B cell (primary cell): Measurements from ENCODE around the gene DHRS1. TPM values are rescaled to one million over a fixed set of nuclear protein-coding genes. Genes with fewer than 3 reads are reported as not detected.

Source experiments
- ATAC-seq: fragments of 200-7000 bp; cut with Tn5 transposase; one replicate; pipeline ENCODE4 v1.10.0; 2021; ENCODE audit warnings: low read depth, mild to moderate bottlenecking, moderate number of reproducible peaks, moderate library complexity
- CTCF ChIA-PET: fragments of 350-600 bp; sonication (Branson Sonifier 250); formaldehyde crosslinking; loops from one replicate; lab custom pipeline; 2021; ENCODE audit warnings: antibody characterized with exemption, inconsistent platforms; lab: Charles Lee
- POLR2A ChIA-PET: fragments of 350-600 bp; sonication (Branson Sonifier 250); formaldehyde crosslinking; loops from one replicate; lab custom pipeline; 2021; ENCODE audit warnings: antibody characterized with exemption; lab: Charles Lee
- DNase-seq: peaks from one replicate; pipeline ENCODE4 v3.0.0; 2013
- H2AFZ ChIP-seq: 2 replicates; pipeline ENCODE4 v1.6.1; 2012; ENCODE audit warnings: mild to moderate bottlenecking, low read depth, low read length; ENCODE audit not compliant: insufficient read depth, poor library complexity, severe bottlenecking
- H3K27ac ChIP-seq, 2 donors: 1 replicate in 1 of 2; 2 replicates in 1 of 2; pipeline ENCODE4 v1.5.1; 2012 to 2013; ENCODE audit warnings: low read length in 2 of 2, mild to moderate bottlenecking in 2 of 2, moderate library complexity in 1 of 2
- H3K27me3 ChIP-seq, 4 experiments: fragments of 200-600 bp in 1 of 4; sonication (generic) in 1 of 4; replicated peaks in 1 of 4; 1 replicate in 2 of 4; 2 replicates in 2 of 4; pipeline versions ENCODE4 v1.6.1 to v1.7.0; 2013 to 2016; ENCODE audit warnings: low read length in 3 of 4, mild to moderate bottlenecking in 2 of 4, mixed read lengths in 1 of 4, moderate library complexity in 1 of 4; ENCODE audit not compliant: insufficient read depth in 4 of 4, control insufficient read depth in 3 of 4; ENCODE audit errors: control extremely low read depth in 1 of 4
- H3K36me3 ChIP-seq, 2 experiments: replicated peaks in 1 of 2; 1 replicate in 1 of 2; 2 replicates in 1 of 2; pipeline versions ENCODE4 v1.6.1 to v1.7.1; 2013; ENCODE audit warnings: low read length in 1 of 2; ENCODE audit not compliant: insufficient read depth in 2 of 2, control insufficient read depth in 1 of 2; ENCODE audit errors: control extremely low read depth in 1 of 2, extremely low read depth in 1 of 2
- H3K4me1 ChIP-seq, 2 donors: fragments of 200-600 bp in 1 of 2; sonication (generic) in 1 of 2; 1 replicate in 1 of 2; 2 replicates in 1 of 2; pipeline versions ENCODE4 v1.5.1 to v1.6.1; 2013 to 2017; ENCODE audit warnings: low read length in 2 of 2; ENCODE audit not compliant: control insufficient read depth in 2 of 2, insufficient read depth in 2 of 2
- H3K4me2 ChIP-seq: replicated peaks from 2 replicates; pipeline ENCODE3; 2012; ENCODE audit warnings: mild to moderate bottlenecking, low read depth, low read length; ENCODE audit not compliant: poor library complexity, severe bottlenecking
- H3K4me3 ChIP-seq, 5 experiments: fragments of 200-600 bp in 1 of 5; sonication (generic) in 1 of 5; 1 replicate in 3 of 5; 2 replicates in 2 of 5; pipeline versions ENCODE4 v1.5.1 to v1.7.0; 2011 to 2016; ENCODE audit warnings: low read length in 4 of 5, mild to moderate bottlenecking in 4 of 5, low read depth in 2 of 5, control low read depth in 1 of 5, moderate library complexity in 1 of 5; ENCODE audit not compliant: insufficient read depth in 1 of 5; ENCODE audit errors: control extremely low read depth in 1 of 5, extremely low read depth in 1 of 5
- H3K79me2 ChIP-seq: fragments of 200-600 bp; sonication (generic); one replicate; pipeline ENCODE4 v1.6.0; 2016; ENCODE audit warnings: low read length; ENCODE audit not compliant: control insufficient read depth, insufficient read depth
- H3K9ac ChIP-seq: fragments of 200-600 bp; sonication (generic); 2 replicates; pipeline ENCODE4 v1.6.1; 2017; ENCODE audit warnings: mild to moderate bottlenecking, low read length, moderate library complexity
- H3K9me3 ChIP-seq, 3 donors: one replicate each; pipeline versions ENCODE4 v1.6.1 to v1.7.1; 2013; ENCODE audit warnings: low read length in 2 of 3; ENCODE audit not compliant: control insufficient read depth in 2 of 3, insufficient read depth in 1 of 3; ENCODE audit errors: control extremely low read depth in 1 of 3
- H4K20me1 ChIP-seq: 2 replicates; pipeline ENCODE4 v1.6.0; 2012; ENCODE audit warnings: mild to moderate bottlenecking, low read length; ENCODE audit not compliant: insufficient read depth, control insufficient read depth, poor library complexity, severe bottlenecking
- H3K27ac Mint-ChIP-seq: one replicate; pipeline ENCODE4 v1.8.0; 2021; ENCODE audit warnings: mixed read lengths
- H3K27me3 Mint-ChIP-seq: one replicate; pipeline ENCODE4 v1.8.0; 2021; ENCODE audit warnings: mixed read lengths
- H3K4me1 Mint-ChIP-seq: one replicate; pipeline ENCODE4 v1.8.0; 2021; ENCODE audit warnings: mixed read lengths
- H3K4me3 Mint-ChIP-seq: one replicate; pipeline ENCODE4 v1.8.0; 2021; ENCODE audit warnings: mixed read lengths
- H3K9me3 Mint-ChIP-seq: one replicate; pipeline ENCODE4 v1.8.0; 2022; ENCODE audit warnings: mixed read lengths; ENCODE audit not compliant: insufficient read depth
- EZH2 ChIP-seq: IDR thresholded peaks from 2 replicates; pipeline ENCODE4 v1.6.1; 2012; ENCODE audit warnings: borderline replicate concordance, low read depth, mild to moderate bottlenecking, moderate library complexity, low read length; ENCODE audit not compliant: insufficient read depth, poor library complexity, severe bottlenecking
- WGBS: methylation state at CpG from one replicate; pipeline ENCODE4 v1.1.5; 2013; ENCODE audit warnings: missing lambda C conversion rate; ENCODE audit not compliant: insufficient coverage; 5-methylcytosine and 5-hydroxymethylcytosine counted together
- intact Hi-C: fragments of 100-400 bp; cut with micrococcal nuclease; formaldehyde crosslinking; loops from one replicate; pipeline ENCODE4 v1.10.0; 2022
- polyA plus RNA-seq: library from polyadenylated mRNA; depleted of rRNA; stranded (reverse); fragments of >200 nt; gene quantifications from 2 replicates; pipeline ENCODE4 v1.2.3, GENCODE V29; 2012
- total RNA-seq, 2 donors: library from RNA; stranded (reverse); fragments of 120-200 nt in 1 of 2; gene quantifications; 1 replicate in 1 of 2; 2 replicates in 1 of 2; pipeline versions ENCODE4 v1.2.3 to v1.2.4, GENCODE V29; 2013 to 2022
- TF ChIP-seq, protein P1 (sequence below): fragments of 200-600 bp; IDR thresholded peaks from one replicate; pipeline ENCODE4 v1.8.0; 2022; ENCODE audit warnings: antibody characterized with exemption, mild to moderate bottlenecking

The DHRS1 gene
- total and polyA plus RNA-seq, 2 donors (not counting 1 experiment from before 2014, with no cell fraction given) = 42.7 to 76.9 TPM

DNA sequence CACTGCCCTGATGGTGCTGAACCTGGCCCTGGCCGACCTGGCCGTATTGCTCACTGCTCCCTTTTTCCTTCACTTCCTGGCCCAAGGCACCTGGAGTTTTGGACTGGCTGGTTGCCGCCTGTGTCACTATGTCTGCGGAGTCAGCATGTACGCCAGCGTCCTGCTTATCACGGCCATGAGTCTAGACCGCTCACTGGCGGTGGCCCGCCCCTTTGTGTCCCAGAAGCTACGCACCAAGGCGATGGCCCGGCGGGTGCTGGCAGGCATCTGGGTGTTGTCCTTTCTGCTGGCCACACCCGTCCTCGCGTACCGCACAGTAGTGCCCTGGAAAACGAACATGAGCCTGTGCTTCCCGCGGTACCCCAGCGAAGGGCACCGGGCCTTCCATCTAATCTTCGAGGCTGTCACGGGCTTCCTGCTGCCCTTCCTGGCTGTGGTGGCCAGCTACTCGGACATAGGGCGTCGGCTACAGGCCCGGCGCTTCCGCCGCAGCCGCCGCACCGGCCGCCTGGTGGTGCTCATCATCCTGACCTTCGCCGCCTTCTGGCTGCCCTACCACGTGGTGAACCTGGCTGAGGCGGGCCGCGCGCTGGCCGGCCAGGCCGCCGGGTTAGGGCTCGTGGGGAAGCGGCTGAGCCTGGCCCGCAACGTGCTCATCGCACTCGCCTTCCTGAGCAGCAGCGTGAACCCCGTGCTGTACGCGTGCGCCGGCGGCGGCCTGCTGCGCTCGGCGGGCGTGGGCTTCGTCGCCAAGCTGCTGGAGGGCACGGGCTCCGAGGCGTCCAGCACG is 16.4 kb upstream of the DHRS1 start:
- H3K9me3 Mint-ChIP-seq = no peaks in the 10 kb centered on the region
- ChIA-PET POLR2A (no interaction called here), CTCF (no interaction called here)
- Histone ChIP-seq H3K36me3 (no peaks in the 10 kb centered on the region), H3K9ac (no peak overlapping the region), H2AFZ (no peak overlapping the region), H3K27ac (no peak overlapping the region), H3K79me2 (no peaks in the 10 kb centered on the region), H4K20me1 (no peaks in the 10 kb centered on the region), H3K9me3 (no peaks in the 10 kb centered on the region), H3K4me2 (no peak overlapping the region), H3K4me1 (peaks cover 30 to 37% of the 10 kb centered on the region in 2 donors), H3K4me3 (no peak overlapping the region), H3K27me3 (peaks cover 0 to 6% (median 0%) of the 10 kb centered on the region in 4 experiments)
- ATAC-seq (no peak), DNase-seq (no peak)
- 96% methylated on average over 70 of the region's 70 CpGs for WGBS
- no peak for TF ChIP-seq EZH2
- TF ChIP-seq, protein P1, sequence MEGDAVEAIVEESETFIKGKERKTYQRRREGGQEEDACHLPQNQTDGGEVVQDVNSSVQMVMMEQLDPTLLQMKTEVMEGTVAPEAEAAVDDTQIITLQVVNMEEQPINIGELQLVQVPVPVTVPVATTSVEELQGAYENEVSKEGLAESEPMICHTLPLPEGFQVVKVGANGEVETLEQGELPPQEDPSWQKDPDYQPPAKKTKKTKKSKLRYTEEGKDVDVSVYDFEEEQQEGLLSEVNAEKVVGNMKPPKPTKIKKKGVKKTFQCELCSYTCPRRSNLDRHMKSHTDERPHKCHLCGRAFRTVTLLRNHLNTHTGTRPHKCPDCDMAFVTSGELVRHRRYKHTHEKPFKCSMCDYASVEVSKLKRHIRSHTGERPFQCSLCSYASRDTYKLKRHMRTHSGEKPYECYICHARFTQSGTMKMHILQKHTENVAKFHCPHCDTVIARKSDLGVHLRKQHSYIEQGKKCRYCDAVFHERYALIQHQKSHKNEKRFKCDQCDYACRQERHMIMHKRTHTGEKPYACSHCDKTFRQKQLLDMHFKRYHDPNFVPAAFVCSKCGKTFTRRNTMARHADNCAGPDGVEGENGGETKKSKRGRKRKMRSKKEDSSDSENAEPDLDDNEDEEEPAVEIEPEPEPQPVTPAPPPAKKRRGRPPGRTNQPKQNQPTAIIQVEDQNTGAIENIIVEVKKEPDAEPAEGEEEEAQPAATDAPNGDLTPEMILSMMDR = no peak
- no peak overlapping the region for H3K4me3 Mint-ChIP-seq
- peaks cover 11% of the 10 kb centered on the region for H3K27me3 Mint-ChIP-seq
- peaks cover 34% of the 10 kb centered on the region for H3K4me1 Mint-ChIP-seq
- no peak overlapping the region for H3K27ac Mint-ChIP-seq
- intact Hi-C loops = no loop called here

DNA sequence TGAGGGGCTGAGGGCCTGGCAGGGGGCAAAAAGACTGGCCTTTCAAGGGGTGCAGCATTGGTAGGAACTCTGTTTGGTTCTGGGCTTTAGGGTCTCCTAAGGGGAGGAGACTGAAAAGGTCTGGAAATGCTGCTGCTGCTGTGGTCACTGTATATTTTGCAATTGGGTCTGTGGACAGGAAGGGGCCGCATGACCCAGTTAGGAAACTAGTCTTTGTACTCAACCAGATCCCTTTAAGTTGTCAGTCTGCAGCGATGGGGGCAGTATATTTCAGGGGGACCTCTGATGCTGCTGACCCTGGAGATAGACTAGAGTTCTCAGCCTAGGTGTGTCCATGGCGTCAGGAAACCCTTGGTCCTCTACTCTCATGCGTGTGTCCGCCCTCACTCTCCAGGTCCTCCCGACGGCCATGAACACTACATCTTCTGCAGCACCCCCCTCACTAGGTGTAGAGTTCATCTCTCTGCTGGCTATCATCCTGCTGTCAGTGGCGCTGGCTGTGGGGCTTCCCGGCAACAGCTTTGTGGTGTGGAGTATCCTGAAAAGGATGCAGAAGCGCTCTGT is 15.7 kb upstream of the DHRS1 start:
- H3K27me3 Mint-ChIP-seq = peaks cover 10% of the 10 kb centered on the region
- Histone ChIP-seq H3K4me1 (peaks cover 32 to 40% of the 10 kb centered on the region in 2 donors), H3K36me3 (no peaks in the 10 kb centered on the region), H3K4me3 (peak overlapping the region in 1 of 5 experiments; percentile 16), H2AFZ (no peak overlapping the region), H3K4me2 (no peak overlapping the region), H3K79me2 (no peaks in the 10 kb centered on the region), H3K9ac (no peak overlapping the region), H3K27ac (no peak overlapping the region), H3K27me3 (peaks cover 0 to 6% (median 0%) of the 10 kb centered on the region in 4 experiments), H3K9me3 (no peaks in the 10 kb centered on the region), H4K20me1 (peaks cover 1% of the 10 kb centered on the region)
- no peak overlapping the region for H3K27ac Mint-ChIP-seq
- no peak overlapping the region for H3K4me3 Mint-ChIP-seq
- no peak for TF ChIP-seq EZH2
- intact Hi-C loops = no loop called here
- ChIA-PET CTCF (no interaction called here), POLR2A (interaction anchor here (0.6 kb wide), 1 partner anchor 85 kb away, joined by 6 read pairs; no protein-coding TSS in a partner anchor)
- WGBS = 94% methylated on average over 7 of the region's 10 CpGs
- no peak for ATAC-seq
- no peak for DNase-seq
- H3K9me3 Mint-ChIP-seq = no peaks in the 10 kb centered on the region
- peaks cover 37% of the 10 kb centered on the region for H3K4me1 Mint-ChIP-seq
